CD4-positive, CD25-positive, alpha-beta regulatory T cell (primary cell): ENCODE measurements around the gene R3HDM2. TPM values are rescaled to one million over a fixed set of nuclear protein-coding genes. Genes with fewer than 3 reads are reported as not detected.

Experiments used
- ATAC-seq, 2 donors: fragments of 150-1000 bp; cut with Tn5 transposase; one replicate each; pipeline ENCODE4 v1.10.0; 2021; ENCODE audit warnings: low read depth in 2 of 2, moderate number of reproducible peaks in 2 of 2, moderate library complexity in 1 of 2
- DNase-seq, 3 donors: peaks; one replicate each; pipeline versions ENCODE4 v3.0.0 to v3.0.0-alpha.2; 2012 to 2022; ENCODE audit warnings: mixed read lengths in 1 of 3
- H3K27ac ChIP-seq: one replicate; pipeline ENCODE4 v1.7.0; 2013; ENCODE audit warnings: mild to moderate bottlenecking, low read length; ENCODE audit not compliant: insufficient read depth, poor library complexity, severe bottlenecking
- H3K27me3 ChIP-seq: one replicate; pipeline ENCODE4 v1.7.0; 2013; ENCODE audit warnings: low read length; ENCODE audit not compliant: control insufficient read depth, insufficient read depth
- H3K36me3 ChIP-seq: one replicate; pipeline ENCODE4 v1.7.0; 2013; ENCODE audit warnings: mild to moderate bottlenecking, low read length, moderate library complexity; ENCODE audit not compliant: control insufficient read depth, insufficient read depth
- H3K4me1 ChIP-seq: 2 replicates; pipeline ENCODE4 v1.7.0; 2013; ENCODE audit warnings: mild to moderate bottlenecking, low read length; ENCODE audit not compliant: insufficient read depth, control insufficient read depth, poor library complexity, severe bottlenecking
- H3K4me3 ChIP-seq: one replicate; pipeline ENCODE4 v1.7.0; 2013; ENCODE audit warnings: low read depth, mild to moderate bottlenecking, low read length, moderate library complexity
- H3K9me3 ChIP-seq, 2 experiments: 1 replicate in 1 of 2; 2 replicates in 1 of 2; pipeline ENCODE4 v1.7.0; 2013; ENCODE audit warnings: low read length in 2 of 2, mild to moderate bottlenecking in 1 of 2, moderate library complexity in 1 of 2; ENCODE audit not compliant: control insufficient read depth in 2 of 2
- H3K27ac Mint-ChIP-seq, 3 donors: one replicate each; pipeline ENCODE4 v1.8.0; 2020 to 2022; ENCODE audit warnings: mild to moderate bottlenecking in 3 of 3, mixed read lengths in 3 of 3, moderate library complexity in 2 of 3
- H3K27me3 Mint-ChIP-seq: one replicate; pipeline ENCODE4 v1.8.0; 2022; ENCODE audit warnings: mild to moderate bottlenecking, mixed read lengths
- H3K36me3 Mint-ChIP-seq: one replicate; pipeline ENCODE4 v1.8.0; 2020; ENCODE audit warnings: mixed read lengths
- H3K4me1 Mint-ChIP-seq, 4 donors: one replicate each; pipeline ENCODE4 v1.8.0; 2020 to 2022; ENCODE audit warnings: mixed read lengths in 4 of 4, mild to moderate bottlenecking in 1 of 4
- H3K4me3 Mint-ChIP-seq, 4 donors: one replicate each; pipeline ENCODE4 v1.8.0; 2020 to 2022; ENCODE audit warnings: mild to moderate bottlenecking in 4 of 4, mixed read lengths in 4 of 4, moderate library complexity in 3 of 4
- H3K9me3 Mint-ChIP-seq, 7 donors: one replicate each; pipeline ENCODE4 v1.8.0; 2020 to 2022; ENCODE audit warnings: mixed read lengths in 7 of 7, mild to moderate bottlenecking in 3 of 7, moderate library complexity in 2 of 7
- polyA plus RNA-seq, 4 donors: library from polyadenylated mRNA; unstranded; fragments of 300-500 nt; fragmentation: Illumina TruSeq; gene quantifications; one replicate each; pipeline ENCODE4 v1.2.3, GENCODE V29; 2021
- total RNA-seq: library from RNA; stranded (reverse); gene quantifications from one replicate; pipeline ENCODE4 v1.2.3, GENCODE V29; 2022

R3HDM2 gene
- total and polyA plus RNA-seq, 5 donors from 2014 or later = 6.0 to 115 (median 8.1) TPM

- Mint-ChIP-seq H3K4me3 (peak overlapping the region in 2 of 4 donors; percentile 17 to 79), H3K27ac (peak overlapping the region in 2 of 3 donors; percentile 58 to 84), H3K27me3 (peaks cover 32% of the 10 kb centered on the region), H3K9me3 (no peaks in the 10 kb centered on the region), H3K4me1 (peaks cover 0 to 51% (median 25%) of the 10 kb centered on the region in 4 donors), H3K36me3 (peaks cover 19% of the 10 kb centered on the region)
- DNase-seq (no peak), ATAC-seq (no peak)
- no peaks in the 10 kb centered on the region for H3K9me3 ChIP-seq
- peaks cover 25% of the 10 kb centered on the region for H3K36me3 ChIP-seq
- H3K27ac ChIP-seq = no peak overlapping the region
- no peak overlapping the region for H3K4me3 ChIP-seq
- H3K4me1 ChIP-seq = peaks cover 29% of the 10 kb centered on the region
- H3K27me3 ChIP-seq = no peaks in the 10 kb centered on the region
Measured at GRCh38 chr12:57465030-57465746, 34.3 kb upstream of the R3HDM2 start.

GRCh38 chr12:57464569-57464968 is 33.7 kb upstream of the R3HDM2 start:
- H3K4me3 Mint-ChIP-seq = peak overlapping the region in 2 of 4 donors; percentile 17 to 79
- no peak for ATAC-seq
- Histone ChIP-seq H3K27ac (no peak overlapping the region), H3K9me3 (no peaks in the 10 kb centered on the region), H3K4me1 (peaks cover 33% of the 10 kb centered on the region), H3K27me3 (no peaks in the 10 kb centered on the region), H3K36me3 (peaks cover 18% of the 10 kb centered on the region), H3K4me3 (no peak overlapping the region)
- H3K27ac Mint-ChIP-seq = no peak overlapping the region
- no peak for DNase-seq
- no peaks in the 10 kb centered on the region for H3K9me3 Mint-ChIP-seq
- H3K27me3 Mint-ChIP-seq = peaks cover 36% of the 10 kb centered on the region
- H3K4me1 Mint-ChIP-seq = peaks cover 0 to 51% (median 28%) of the 10 kb centered on the region in 4 donors
- H3K36me3 Mint-ChIP-seq = peaks cover 19% of the 10 kb centered on the region

- Mint-ChIP-seq H3K4me3 (peak overlapping the region; percentile 72 to 95 (median 89)), H3K27me3 (peaks cover 44% of the 10 kb centered on the region), H3K9me3 (no peaks in the 10 kb centered on the region), H3K4me1 (peaks cover 5 to 59% (median 30%) of the 10 kb centered on the region in 4 donors), H3K27ac (peak overlapping the region in 2 of 3 donors; percentile 16 to 88), H3K36me3 (peaks cover 12% of the 10 kb centered on the region)
- H3K36me3 ChIP-seq = peaks cover 7% of the 10 kb centered on the region
- H3K4me1 ChIP-seq = peaks cover 40% of the 10 kb centered on the region
- no peaks in the 10 kb centered on the region for H3K9me3 ChIP-seq
- H3K27ac ChIP-seq = no peak overlapping the region
- ATAC-seq = no peak
- no peaks in the 10 kb centered on the region for H3K27me3 ChIP-seq
- DNase-seq = no peak
- H3K4me3 ChIP-seq = no peak overlapping the region
Measured at GRCh38 chr12:57462912-57463253, 32.0 kb upstream of the R3HDM2 start.

GRCh38 chr12:57462251-57462911 is 31.5 kb upstream of the R3HDM2 start:
- H3K4me1 ChIP-seq = peaks cover 40% of the 10 kb centered on the region
- ATAC-seq = peak; percentile 76 to 81

DNA sequence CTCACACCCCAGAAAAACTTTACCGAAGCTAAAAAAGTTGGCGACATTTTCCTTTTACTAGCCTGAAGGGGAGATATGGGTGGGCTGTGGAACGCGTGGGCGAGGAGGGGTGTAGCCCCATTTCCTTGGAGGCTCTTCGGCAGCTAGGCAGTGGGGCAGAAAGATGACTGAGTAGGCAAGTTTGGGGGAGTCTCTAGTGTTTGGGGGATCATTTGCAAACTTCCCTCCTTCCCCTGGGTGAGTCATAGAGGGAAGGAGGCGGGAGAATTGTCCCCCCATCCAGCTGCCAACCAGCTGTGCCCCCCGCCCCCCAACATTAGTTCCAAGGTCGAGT is 31.0 kb upstream of the R3HDM2 start:
- H3K4me1 ChIP-seq = peaks cover 40% of the 10 kb centered on the region
- DNase-seq = no peak
- no peaks in the 10 kb centered on the region for H3K36me3 ChIP-seq
- H3K4me3 ChIP-seq = peak overlapping the region; percentile 61
- no peaks in the 10 kb centered on the region for H3K9me3 ChIP-seq
- H3K27ac ChIP-seq = no peak overlapping the region
- H3K4me3 Mint-ChIP-seq = peak overlapping the region; percentile 21 to 96 (median 88)
- H3K36me3 Mint-ChIP-seq = peaks cover 4% of the 10 kb centered on the region
- no peaks in the 10 kb centered on the region for H3K27me3 ChIP-seq
- H3K4me1 Mint-ChIP-seq = peaks cover 5 to 55% (median 31%) of the 10 kb centered on the region in 4 donors
- no peak for ATAC-seq
- H3K9me3 Mint-ChIP-seq = no peaks in the 10 kb centered on the region
- peaks cover 44% of the 10 kb centered on the region for H3K27me3 Mint-ChIP-seq
- H3K27ac Mint-ChIP-seq = peak overlapping the region in 1 of 3 donors; percentile 63

More at GRCh38 chr12:57462251-57462911, 31.5 kb upstream of the R3HDM2 start:
- Histone ChIP-seq H3K27ac (no peak overlapping the region), H3K27me3 (no peaks in the 10 kb centered on the region), H3K36me3 (peaks cover 3% of the 10 kb centered on the region), H3K4me3 (peak overlapping the region; percentile 82), H3K9me3 (no peaks in the 10 kb centered on the region)
- no peaks in the 10 kb centered on the region for H3K9me3 Mint-ChIP-seq
- H3K27me3 Mint-ChIP-seq = peaks cover 44% of the 10 kb centered on the region
- DNase-seq = peak; percentile 80 to 90 (median 86)
- H3K36me3 Mint-ChIP-seq = peaks cover 9% of the 10 kb centered on the region
- peak overlapping the region in 2 of 3 donors; percentile 16 to 88 for H3K27ac Mint-ChIP-seq
- H3K4me3 Mint-ChIP-seq = peak overlapping the region; percentile 88 to 96 (median 92)
- H3K4me1 Mint-ChIP-seq = peaks cover 5 to 55% (median 30%) of the 10 kb centered on the region in 4 donors

DNA sequence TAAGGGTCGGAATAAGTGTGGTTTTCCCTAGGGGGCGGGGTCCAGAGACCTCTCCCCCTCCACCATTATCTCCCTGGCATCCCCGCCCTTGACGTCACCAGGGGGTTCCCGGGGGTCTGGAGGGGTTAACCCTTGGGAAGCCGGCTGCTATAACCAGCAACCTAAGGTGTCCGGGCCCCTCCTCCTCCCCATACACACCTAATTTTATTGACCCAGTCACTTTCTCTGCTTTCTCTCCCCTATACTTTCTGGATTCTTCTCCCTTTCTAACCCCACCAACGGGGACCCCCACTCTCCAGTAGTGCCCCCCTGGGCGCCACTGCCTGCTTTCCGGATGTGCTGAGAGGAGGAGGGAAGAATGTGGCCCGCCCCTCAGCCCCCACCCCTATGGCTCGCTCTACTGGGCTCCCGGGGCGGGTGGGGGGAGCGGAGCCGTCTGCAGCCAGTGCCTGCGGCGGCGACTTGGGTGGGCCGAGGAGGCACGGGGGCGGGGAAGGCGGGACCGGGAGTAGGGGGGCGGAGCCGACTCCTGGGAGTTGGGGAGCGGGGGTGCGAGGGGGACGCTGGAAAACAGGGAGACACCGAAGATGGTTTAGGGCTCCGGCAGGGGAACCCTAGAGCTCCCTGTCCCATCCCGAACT is 30.6 kb upstream of the R3HDM2 start:
- Mint-ChIP-seq H3K4me1 (peaks cover 5 to 55% (median 31%) of the 10 kb centered on the region in 4 donors), H3K27ac (no peak overlapping the region)

GRCh38 chr12:57460841-57461275 is 30.0 kb upstream of the R3HDM2 start:
- peaks cover 1% of the 10 kb centered on the region for H3K36me3 Mint-ChIP-seq
- H3K4me3 Mint-ChIP-seq = peak overlapping the region; percentile 21 to 96 (median 72)
- no peaks in the 10 kb centered on the region for H3K9me3 Mint-ChIP-seq
- Histone ChIP-seq H3K4me3 (no peak overlapping the region), H3K27me3 (no peaks in the 10 kb centered on the region), H3K4me1 (peaks cover 40% of the 10 kb centered on the region), H3K27ac (no peak overlapping the region), H3K9me3 (no peaks in the 10 kb centered on the region), H3K36me3 (no peaks in the 10 kb centered on the region)
- peaks cover 5 to 59% (median 34%) of the 10 kb centered on the region in 4 donors for H3K4me1 Mint-ChIP-seq
- H3K27me3 Mint-ChIP-seq = peaks cover 47% of the 10 kb centered on the region
- no peak overlapping the region for H3K27ac Mint-ChIP-seq
- no peak for ATAC-seq
- no peak for DNase-seq

More for the DNA sequence above, 30.6 kb upstream of the R3HDM2 start:
- Mint-ChIP-seq H3K27me3 (peaks cover 44% of the 10 kb centered on the region), H3K9me3 (no peaks in the 10 kb centered on the region), H3K4me3 (peak overlapping the region; percentile 21 to 96 (median 88)), H3K36me3 (peaks cover 4% of the 10 kb centered on the region)
- Histone ChIP-seq H3K4me3 (peak overlapping the region; percentile 61), H3K27me3 (no peaks in the 10 kb centered on the region), H3K36me3 (no peaks in the 10 kb centered on the region), H3K9me3 (no peaks in the 10 kb centered on the region), H3K4me1 (peaks cover 40% of the 10 kb centered on the region), H3K27ac (no peak overlapping the region)
- ATAC-seq (no peak), DNase-seq (peak in 1 of 3 donors; percentile 34)
